Mesodermal cell (in vitro differentiated cells): ENCODE data around the gene TTLL11.
"Not testable (repeated sequence)": the region's sequence is repeated elsewhere in the genome, so short reads cannot be mapped to it uniquely, and the experiment has no call there.

Source experiments
- H3K27ac ChIP-seq: 2 replicates; pipeline ENCODE4 v1.7.0; 2013; ENCODE audit warnings: mild to moderate bottlenecking, low read depth, low read length, moderate library complexity; ENCODE audit not compliant: severe bottlenecking
- H3K36me3 ChIP-seq: 2 replicates; pipeline ENCODE4 v1.7.1; 2013; ENCODE audit warnings: mild to moderate bottlenecking, low read length, moderate library complexity; ENCODE audit not compliant: control insufficient read depth, insufficient read depth
- H3K4me1 ChIP-seq: one replicate; pipeline ENCODE4 v1.7.1; 2013; ENCODE audit warnings: mild to moderate bottlenecking, low read length; ENCODE audit not compliant: insufficient read depth, control insufficient read depth, poor library complexity, severe bottlenecking
- H3K4me3 ChIP-seq: 2 replicates; pipeline ENCODE4 v1.7.0; 2013; ENCODE audit warnings: low read length, control low read depth, mild to moderate bottlenecking; ENCODE audit not compliant: insufficient read depth, poor library complexity, severe bottlenecking; ENCODE audit errors: extremely low read depth
- H3K9me3 ChIP-seq: 2 replicates; pipeline ENCODE4 v1.7.1; 2013; ENCODE audit warnings: mild to moderate bottlenecking, low read length, moderate library complexity; ENCODE audit not compliant: control insufficient read depth
- WGBS, 2 experiments: methylation state at CpG; one replicate each; pipeline ENCODE4 v1.1.5; 2013; ENCODE audit warnings: missing lambda C conversion rate in 2 of 2; ENCODE audit not compliant: insufficient coverage in 2 of 2; 5-methylcytosine and 5-hydroxymethylcytosine counted together

Gene TTLL11

DNA sequence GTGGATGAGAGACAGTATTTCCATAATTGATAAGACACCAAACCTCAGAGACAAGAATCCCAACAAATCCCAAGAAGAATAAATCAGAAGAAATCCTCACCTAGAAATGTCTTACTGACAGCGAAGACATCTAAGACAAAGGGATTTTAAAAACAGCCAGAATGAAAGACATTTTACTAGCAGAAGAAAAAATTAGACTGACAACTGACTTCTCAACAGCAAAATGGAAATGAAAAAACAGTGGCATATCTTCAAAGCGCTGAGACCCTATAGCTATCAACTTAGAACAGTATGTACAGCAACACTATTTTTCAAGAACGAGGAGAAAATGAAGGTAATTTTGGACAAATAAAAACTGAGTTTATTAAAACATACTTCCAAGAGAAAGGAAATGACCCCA is 16.3 kb downstream of the TTLL11 start:
- no peak overlapping the region for H3K27ac ChIP-seq
- no peaks in the 10 kb centered on the region for H3K36me3 ChIP-seq
- no CpG with 5 or more reads among the region's 3 CpGs for WGBS, 2 experiments
- H3K9me3 ChIP-seq, result peaks cover 9% of the 10 kb centered on the region
- peaks cover 9% of the 10 kb centered on the region for H3K4me1 ChIP-seq
- H3K4me3 ChIP-seq, result no peak overlapping the region

DNA sequence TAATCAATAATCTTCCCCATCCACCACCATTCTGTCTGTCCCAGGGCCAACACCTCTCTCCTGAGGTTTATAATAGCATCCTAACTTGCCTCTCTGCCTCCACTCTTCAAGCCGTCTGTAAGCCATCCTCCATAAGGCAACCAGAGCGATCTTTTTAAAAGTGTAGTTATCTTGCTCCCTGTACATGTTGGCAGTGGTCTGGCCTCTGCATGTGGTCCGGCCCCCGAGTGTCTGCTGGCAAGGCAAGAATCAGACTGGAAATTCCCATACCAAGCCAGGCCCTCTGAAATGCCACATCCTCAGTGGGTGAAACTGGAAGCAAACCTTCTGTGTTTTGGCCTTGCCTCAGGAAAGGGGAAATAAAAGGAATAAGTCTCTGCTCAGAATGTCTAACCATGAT is 17.0 kb downstream of the TTLL11 start:
- WGBS, 2 experiments, result 78 to 86% methylated on average over 4 of the region's 4 CpGs
- H3K27ac ChIP-seq, result no peak overlapping the region

DNA sequence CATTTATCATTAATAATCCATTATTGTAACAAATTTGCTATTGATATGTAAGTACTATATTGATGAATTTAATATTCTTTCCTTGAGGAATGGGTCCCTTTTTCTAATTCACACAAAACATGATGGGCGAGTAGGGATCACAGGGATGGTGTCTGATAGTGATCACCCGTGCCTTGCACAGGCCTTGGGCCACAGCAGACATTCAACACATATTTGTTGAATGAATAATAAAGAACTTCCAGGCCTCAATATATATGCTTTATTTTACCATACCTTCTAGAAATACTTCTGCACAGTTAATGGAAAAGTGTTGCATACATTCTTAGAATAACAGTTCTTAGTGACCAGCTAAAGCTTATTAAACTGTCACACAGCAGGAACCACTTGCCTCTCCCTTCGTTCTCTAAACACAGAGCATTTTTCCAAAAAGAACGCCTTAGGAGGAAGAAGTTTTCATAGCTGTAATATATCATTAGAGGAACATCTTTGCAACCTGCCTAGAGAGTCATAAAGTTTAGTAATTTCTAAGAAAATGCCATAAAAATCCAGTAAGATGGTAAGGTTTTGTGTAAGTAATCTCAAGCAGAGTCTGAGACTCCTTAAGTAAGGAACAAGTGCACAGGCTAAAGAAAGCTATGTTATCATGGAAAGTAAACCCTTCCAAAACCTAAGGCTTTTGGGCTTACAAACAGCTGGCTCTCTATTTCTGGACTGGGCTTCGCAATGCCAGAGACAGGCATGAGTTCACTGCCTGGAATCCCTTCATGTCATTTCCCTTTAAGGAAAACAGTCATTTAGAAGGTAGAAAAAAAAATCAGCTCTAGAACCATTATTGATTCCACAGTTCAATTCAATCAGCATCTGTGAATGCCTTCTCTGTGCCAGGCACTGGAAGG is 17.7 kb downstream of the TTLL11 start:
- no peaks in the 10 kb centered on the region for H3K36me3 ChIP-seq
- peaks cover 9% of the 10 kb centered on the region for H3K4me1 ChIP-seq
- H3K27ac ChIP-seq, result no peak overlapping the region
- H3K9me3 ChIP-seq, result peaks cover 9% of the 10 kb centered on the region
- 100% methylated on average over 1 of the region's 5 CpGs; no CpG with 5 or more reads in 1 of the 2 experiments for WGBS, 2 experiments
- no peak overlapping the region for H3K4me3 ChIP-seq

More for the DNA sequence above, 17.0 kb downstream of the TTLL11 start:
- H3K9me3 ChIP-seq, result peaks cover 9% of the 10 kb centered on the region
- peaks cover 9% of the 10 kb centered on the region for H3K4me1 ChIP-seq
- H3K36me3 ChIP-seq, result no peaks in the 10 kb centered on the region
- no peak overlapping the region for H3K4me3 ChIP-seq

DNA sequence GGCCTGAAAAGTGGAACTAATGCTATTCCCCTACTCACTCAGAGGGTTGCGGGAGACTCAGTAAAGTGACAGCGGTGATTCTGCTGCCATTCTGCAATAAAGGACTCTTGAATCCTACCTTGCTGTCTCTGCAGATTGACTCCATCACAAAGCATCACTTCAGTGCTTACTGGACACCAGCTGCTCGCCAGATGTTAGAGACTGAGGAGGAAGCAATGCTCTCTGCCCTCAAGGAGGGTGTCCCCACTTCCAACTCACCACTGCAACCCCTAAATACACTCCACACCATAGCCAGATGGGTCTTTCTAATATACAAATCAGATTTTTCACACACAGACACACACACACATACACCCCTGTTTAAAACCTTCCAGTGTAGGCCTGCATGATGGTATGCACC is 21.4 kb downstream of the TTLL11 start:
- whole genome bisulfite sequencing, 2 experiments, result 90 to 98% methylated on average over 2 to 3 of the region's 3 CpGs
- Histone ChIP-seq H3K27ac (no peak overlapping the region), H3K36me3 (no peaks in the 10 kb centered on the region), H3K4me1 (peaks cover 9% of the 10 kb centered on the region), H3K4me3 (no peak overlapping the region), H3K9me3 (no peaks in the 10 kb centered on the region)

DNA sequence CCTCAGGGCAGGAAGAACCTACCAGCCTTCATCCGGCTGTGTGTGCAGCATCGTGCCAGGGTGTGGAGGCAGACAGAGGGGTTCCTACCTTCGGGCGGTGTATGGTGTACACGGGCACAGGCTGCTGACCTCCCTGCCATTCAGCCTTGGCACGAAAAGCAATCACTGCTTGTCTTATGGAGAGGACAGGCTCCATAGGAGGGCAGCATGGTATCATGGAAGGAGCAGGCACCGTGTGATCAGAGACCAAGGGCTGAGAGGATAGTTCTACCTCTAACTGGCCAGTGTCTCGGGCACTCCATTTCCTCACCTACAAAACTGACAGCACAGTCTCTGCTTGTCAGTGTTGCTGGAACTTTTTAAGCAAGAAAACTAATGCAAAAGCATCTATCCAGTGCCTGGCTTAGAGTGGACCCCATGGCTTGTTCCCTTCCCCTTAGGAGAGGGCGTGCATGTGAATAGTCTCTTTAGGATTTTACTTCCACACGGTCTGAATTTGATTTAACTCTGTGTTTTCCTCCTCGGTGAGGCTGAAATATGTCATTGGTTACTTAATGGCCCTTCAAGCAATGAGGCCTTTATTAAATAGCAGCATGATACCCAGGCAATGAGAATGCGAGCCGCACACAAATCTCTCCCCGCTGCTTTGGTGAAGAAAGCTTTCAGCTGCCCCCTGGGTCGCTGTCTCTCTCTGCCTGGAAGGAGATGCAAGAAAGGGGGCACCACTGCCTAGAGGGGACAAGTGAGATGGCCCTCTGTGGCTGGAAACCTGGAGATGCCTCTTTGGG is 22.2 kb downstream of the TTLL11 start:
- 81 to 87% methylated on average over 14 to 15 of the region's 15 CpGs for WGBS, 2 experiments
- Histone ChIP-seq H3K9me3 (no peaks in the 10 kb centered on the region), H3K36me3 (no peaks in the 10 kb centered on the region), H3K27ac (no peak overlapping the region), H3K4me1 (peaks cover 9% of the 10 kb centered on the region), H3K4me3 (no peak overlapping the region)

DNA sequence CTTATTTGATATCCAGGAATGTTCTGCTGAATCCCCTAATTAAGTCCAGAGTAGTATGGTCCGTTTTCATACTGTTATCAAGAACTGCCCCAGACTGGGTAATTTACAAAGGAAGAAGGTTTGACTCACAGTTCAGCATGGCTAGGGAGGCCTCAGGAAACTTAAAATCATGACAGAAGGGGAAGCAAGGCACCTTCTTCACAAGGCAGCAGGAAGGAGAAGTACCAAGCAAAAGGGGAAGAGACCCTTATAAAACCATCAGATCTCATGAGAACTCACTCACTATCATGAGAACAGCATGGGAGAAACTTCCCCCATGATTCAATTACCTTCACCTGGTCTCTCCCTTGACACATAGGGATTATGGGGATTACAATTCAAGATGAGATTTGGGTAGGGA is 26.4 kb downstream of the TTLL11 start:
- not testable (repeated sequence) for H3K4me1 ChIP-seq, H3K9me3 ChIP-seq, H3K27ac ChIP-seq, H3K4me3 ChIP-seq, H3K36me3 ChIP-seq
- no CpG with 5 or more reads among the region's 1 CpG for WGBS, 2 experiments

DNA sequence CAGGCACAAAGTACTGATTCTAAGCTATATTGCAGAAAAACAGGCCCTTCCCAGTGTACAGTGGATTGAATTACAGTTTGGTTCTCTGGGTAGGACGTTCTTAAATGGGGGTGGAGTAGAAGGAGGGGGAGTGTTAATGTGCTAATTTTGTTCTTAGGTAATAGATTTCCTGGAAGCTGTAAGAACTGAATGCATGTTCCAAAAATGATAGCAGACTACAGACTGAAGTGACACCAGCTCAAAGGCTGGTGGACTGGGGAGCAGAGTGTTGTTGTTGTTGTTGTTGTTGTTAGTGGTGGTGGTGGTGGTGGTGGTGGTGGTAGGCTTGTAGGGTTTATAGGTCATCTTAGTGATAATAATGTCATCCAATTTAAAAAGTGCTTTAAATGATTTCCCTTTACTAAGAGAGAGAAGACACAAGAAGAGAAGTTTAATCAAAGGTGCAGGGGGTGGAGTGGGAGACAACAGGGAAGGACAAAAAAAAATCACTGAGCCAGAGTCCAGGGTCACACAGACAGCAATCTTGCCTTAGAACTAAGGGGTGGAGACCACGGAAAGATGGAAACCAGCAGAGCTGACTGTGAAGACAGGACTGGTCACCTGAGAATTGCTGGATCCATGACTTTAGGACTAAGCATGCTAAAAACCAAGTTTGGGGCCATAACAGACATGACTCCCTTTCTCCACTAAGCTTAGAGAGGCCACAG is 27.0 kb downstream of the TTLL11 start:
- no peak overlapping the region for H3K27ac ChIP-seq
- 58 to 59% methylated on average over 2 of the region's 2 CpGs for WGBS, 2 experiments
- no peaks in the 10 kb centered on the region for H3K36me3 ChIP-seq
- H3K4me3 ChIP-seq, result no peak overlapping the region
- no peaks in the 10 kb centered on the region for H3K9me3 ChIP-seq
- no peaks in the 10 kb centered on the region for H3K4me1 ChIP-seq

DNA sequence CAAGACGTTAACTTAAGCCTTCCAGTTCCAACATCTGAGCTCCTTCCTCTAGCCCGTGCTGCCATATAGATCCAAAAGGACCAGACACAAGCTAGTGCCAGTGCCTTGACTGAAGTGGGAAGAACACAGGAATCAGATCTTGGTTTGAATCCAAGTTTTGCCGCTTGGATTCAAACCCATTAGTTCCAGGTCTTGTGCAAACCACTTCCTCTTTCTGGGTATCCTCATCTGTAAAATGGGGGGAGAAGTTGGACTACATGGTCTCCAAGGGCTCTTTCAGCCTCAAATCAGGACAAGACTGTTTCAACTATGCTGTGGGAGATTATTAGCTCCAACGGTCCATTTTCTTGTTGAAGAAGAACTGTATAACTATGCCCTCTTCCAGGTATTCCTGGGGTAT is 32.6 kb downstream of the TTLL11 start:
- Histone ChIP-seq H3K36me3 (no peaks in the 10 kb centered on the region), H3K27ac (no peak overlapping the region)
- 60 to 80% methylated on average over 1 of the region's 4 CpGs for WGBS, 2 experiments

DNA sequence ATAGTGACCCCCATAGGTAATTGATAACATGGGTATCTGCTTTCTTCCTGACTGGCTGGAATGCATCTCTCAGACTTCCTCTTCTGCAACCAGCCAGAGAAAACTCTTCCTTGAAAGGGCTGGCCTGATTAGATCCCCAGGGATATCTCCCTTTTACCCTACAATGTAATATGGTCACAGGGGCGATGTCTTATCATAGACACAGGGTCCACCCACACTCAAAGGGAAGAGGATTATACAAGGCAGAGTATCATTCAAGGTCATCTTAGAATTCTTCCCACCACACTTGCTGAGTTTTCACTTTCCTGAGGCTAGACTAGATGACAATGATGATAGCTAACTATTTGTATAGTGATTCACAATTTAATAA is 33.2 kb downstream of the TTLL11 start:
- no CpG with 5 or more reads among the region's 1 CpG for WGBS, 2 experiments
- Histone ChIP-seq H3K36me3 (no peaks in the 10 kb centered on the region), H3K27ac (no peak overlapping the region), H3K4me1 (no peaks in the 10 kb centered on the region), H3K9me3 (no peaks in the 10 kb centered on the region), H3K4me3 (no peak overlapping the region)

More for the DNA sequence above, 32.6 kb downstream of the TTLL11 start:
- Histone ChIP-seq H3K4me3 (no peak overlapping the region), H3K4me1 (no peaks in the 10 kb centered on the region), H3K9me3 (no peaks in the 10 kb centered on the region)

DNA sequence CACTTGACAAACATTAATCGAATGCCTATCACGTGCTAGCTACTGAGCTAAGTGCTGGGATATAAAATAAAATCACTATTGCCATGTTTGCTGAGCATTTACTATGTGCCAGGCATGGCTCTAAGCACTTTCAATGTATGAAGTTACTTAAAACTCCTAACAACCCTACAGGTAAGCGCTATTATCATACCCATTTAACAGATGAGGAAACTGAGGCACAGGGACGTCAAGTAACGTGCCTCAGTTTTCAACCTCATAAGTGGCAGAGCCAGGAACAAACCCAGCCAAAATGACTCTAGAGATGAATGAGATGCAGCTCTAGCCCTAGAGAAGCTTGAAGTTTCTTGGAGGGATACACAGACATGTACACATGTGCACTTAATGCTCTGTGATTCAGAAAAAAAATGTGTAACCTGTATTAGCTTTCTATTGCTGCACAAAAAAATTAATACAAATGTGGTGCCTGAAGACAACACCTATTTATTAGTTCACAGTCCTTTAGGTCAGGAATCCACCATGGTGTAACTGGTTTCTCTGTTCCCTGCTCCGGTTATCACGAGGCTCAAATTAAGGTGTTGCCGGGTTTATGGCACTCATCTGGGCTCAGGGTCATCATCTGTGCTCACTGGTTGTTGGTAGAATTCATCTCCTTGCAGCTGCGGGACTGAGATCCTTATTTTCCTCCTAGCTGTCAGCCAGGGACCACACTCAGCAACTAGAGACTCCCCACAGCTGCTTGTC is 33.7 kb downstream of the TTLL11 start:
- WGBS, 2 experiments, result 93 to 95% methylated on average over 6 to 9 of the region's 9 CpGs
- H3K27ac ChIP-seq, result no peak overlapping the region
- H3K4me3 ChIP-seq, result no peak overlapping the region

More for the DNA sequence above, 33.7 kb downstream of the TTLL11 start:
- no peaks in the 10 kb centered on the region for H3K9me3 ChIP-seq
- no peaks in the 10 kb centered on the region for H3K36me3 ChIP-seq
- no peaks in the 10 kb centered on the region for H3K4me1 ChIP-seq
